BJ (cell line): ENCODE measurements around the gene SSBP3. TPM values are rescaled to one million over a fixed set of nuclear protein-coding genes. Genes with fewer than 3 reads are reported as not detected.
"Not testable (repeated sequence)": the region's sequence is repeated elsewhere in the genome, so short reads cannot be mapped to it uniquely, and the experiment has no call there.

Experiments
- CTCF ChIA-PET: fragments of 350-600 bp; formaldehyde crosslinking; extraction: SDS; loops from one replicate; lab custom pipeline; 2021; ENCODE audit warnings: antibody characterized with exemption, inconsistent platforms; lab: Yijun Ruan, JAX
- POLR2A ChIA-PET: fragments of 300-600 bp; sonication (Branson Sonifier 250); formaldehyde crosslinking; extraction: SDS; loops from one replicate; lab custom pipeline; 2021; ENCODE audit warnings: antibody characterized with exemption; lab: Charles Lee
- DNase-seq: peaks from one replicate; pipeline ENCODE4 v3.0.0-alpha.2; 2011; ENCODE audit warnings: low read depth
- H3K27me3 ChIP-seq: 2 replicates; pipeline ENCODE4 v1.6.0; 2011; ENCODE audit warnings: low read length; ENCODE audit not compliant: control insufficient read depth, insufficient read depth
- H3K36me3 ChIP-seq: 2 replicates; pipeline ENCODE4 v1.5.1; 2011; ENCODE audit warnings: low read length; ENCODE audit not compliant: control insufficient read depth, insufficient read depth
- H3K4me3 ChIP-seq: 2 replicates; pipeline ENCODE4 v1.5.1; 2011; ENCODE audit warnings: low read depth, mild to moderate bottlenecking, control low read depth, low read length
- CTCF ChIP-seq: IDR thresholded peaks from 2 replicates; pipeline ENCODE4 v1.5.1; 2011; ENCODE audit warnings: low read depth, mild to moderate bottlenecking, control low read depth, inconsistent platforms, low read length, moderate library complexity; ENCODE audit not compliant: insufficient read depth
- polyA plus RNA-seq: library from polyadenylated mRNA; depleted of rRNA; stranded (reverse); fragments of >200 nt; gene quantifications from 2 replicates; pipeline ENCODE4 v1.2.3, GENCODE V29; 2011

The SSBP3 gene
- polyA plus RNA-seq, 1 experiment: 25.9 TPM

DNA sequence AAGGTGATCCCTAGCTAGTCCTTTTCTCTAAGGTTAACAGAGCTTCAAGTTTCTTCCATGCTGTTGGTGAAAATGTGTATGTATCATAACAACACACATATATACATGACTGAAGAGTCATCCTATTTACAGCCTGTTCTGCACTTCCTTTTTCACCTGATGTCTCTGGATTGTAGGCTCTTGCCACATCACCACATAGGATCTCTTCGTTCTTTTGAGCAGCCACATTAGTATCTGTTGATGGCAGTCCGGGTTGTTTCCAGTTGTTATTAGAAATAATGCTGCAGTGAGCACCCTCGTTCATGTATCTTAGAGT, 186.5 kb downstream of the SSBP3 start:
- Histone ChIP-seq H3K27me3 (no peaks in the 10 kb centered on the region), H3K36me3 (peaks cover 28% of the 10 kb centered on the region), H3K4me3 (no peak overlapping the region)
- no peak for TF ChIP-seq CTCF
- DNase-seq: no peak
- ChIA-PET CTCF (interaction anchor here (1.1 to 2.5 kb wide), 2 partner anchors 13 to 269 kb away, joined by 5 to 15 read pairs; no protein-coding TSS in a partner anchor), POLR2A (no interaction called here)

DNA sequence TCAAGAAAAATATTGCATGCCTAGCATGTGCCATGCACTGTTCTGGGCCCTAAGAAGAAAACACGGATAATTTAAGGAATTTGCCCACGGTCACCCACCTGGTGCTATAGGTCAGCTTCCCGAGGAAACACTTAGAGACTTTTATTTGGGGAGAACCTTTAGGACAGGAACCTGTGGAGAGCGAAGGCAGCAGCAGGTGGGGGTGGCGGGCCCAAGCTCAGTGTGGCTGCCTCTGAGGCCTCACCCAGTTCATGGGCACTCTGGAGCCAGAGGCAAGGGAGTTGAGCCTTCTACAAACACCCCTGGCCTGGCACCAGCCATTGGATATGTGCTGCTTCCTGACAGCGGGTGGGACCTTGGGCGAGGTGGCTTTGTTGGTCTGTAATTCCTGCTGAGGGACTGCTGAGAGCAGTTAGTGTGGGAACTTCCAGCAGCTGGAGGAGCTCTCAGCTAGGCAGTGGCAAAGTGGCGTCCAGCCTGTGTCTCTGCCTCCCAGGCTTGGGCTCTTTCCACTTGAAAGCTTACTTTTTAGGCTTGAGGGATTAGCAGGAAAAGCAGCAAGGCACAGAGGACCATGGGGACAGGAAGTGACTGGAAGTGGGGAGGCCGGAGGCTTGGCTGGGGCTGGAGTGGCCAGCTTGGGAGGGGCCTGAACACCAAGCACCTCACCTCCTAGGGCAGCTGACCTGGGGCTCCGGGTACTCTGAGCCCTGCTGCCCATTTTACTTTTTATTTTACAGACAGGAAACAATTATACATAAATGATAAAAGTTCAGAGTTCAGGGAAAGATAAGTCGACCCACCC, 187.1 kb downstream of the SSBP3 start:
- TF ChIP-seq CTCF: no peak
- CTCF ChIA-PET: interaction anchor here (1.1 to 2.5 kb wide), 2 partner anchors 12 to 270 kb away, joined by 5 to 15 read pairs; no protein-coding TSS in a partner anchor
- Histone ChIP-seq H3K4me3 (no peak overlapping the region), H3K27me3 (no peaks in the 10 kb centered on the region), H3K36me3 (peaks cover 31% of the 10 kb centered on the region)
- POLR2A ChIA-PET: no interaction called here
- DNase-seq: no peak

DNA sequence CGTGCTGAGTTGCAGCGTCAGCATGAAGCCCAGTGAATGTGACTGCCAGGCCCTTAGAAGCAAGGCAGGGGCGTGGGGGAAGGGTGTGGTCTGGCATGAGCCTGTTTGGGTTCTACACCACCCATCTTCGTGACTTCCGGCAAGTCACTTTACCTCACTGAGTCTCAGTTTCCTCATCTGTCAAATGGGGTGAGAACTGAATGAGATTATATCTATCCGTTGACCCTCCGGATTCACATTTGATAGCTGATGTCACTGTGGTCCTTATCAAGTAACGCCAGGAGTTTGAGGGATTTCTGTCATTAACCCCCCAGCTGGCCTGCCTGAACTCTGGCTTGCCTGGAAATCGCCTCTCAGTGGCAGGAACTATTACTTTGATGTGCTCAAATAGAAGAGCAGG, 190.7 kb downstream of the SSBP3 start:
- ChIA-PET POLR2A (no interaction called here), CTCF (interaction anchor here (1.6 kb wide), 1 partner anchor 274 kb away, joined by 3 read pairs; no protein-coding TSS in a partner anchor)
- Histone ChIP-seq H3K36me3 (peaks cover 49% of the 10 kb centered on the region), H3K4me3 (no peak overlapping the region), H3K27me3 (no peaks in the 10 kb centered on the region)
- no peak for TF ChIP-seq CTCF
- no peak for DNase-seq

DNA sequence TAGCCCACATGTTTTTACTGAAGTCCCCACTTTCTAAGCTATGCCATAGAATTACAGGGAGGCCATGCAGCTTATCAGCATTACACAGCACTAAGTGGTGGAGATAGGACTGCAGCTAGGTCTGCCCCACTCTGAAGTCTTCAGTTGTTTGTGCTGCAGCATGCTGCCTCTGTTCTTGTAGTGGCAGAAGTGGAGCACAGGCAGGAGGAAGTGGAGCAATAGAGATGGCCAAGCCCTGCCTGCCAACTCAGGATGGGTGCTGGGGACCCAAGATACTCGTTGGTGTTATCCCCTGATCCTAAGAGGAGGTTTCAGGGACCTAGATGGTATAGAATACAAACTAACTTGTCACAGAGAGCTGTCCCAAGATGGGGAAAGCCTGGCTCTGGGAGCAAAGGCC, 193.3 kb downstream of the SSBP3 start:
- peaks cover 52% of the 10 kb centered on the region for H3K36me3 ChIP-seq
- no peak for TF ChIP-seq CTCF
- ChIA-PET POLR2A (no interaction called here), CTCF (interaction anchor here (1.4 to 1.8 kb wide), 2 partner anchors 131 to 277 kb away, joined by 4 read pairs; no protein-coding TSS in a partner anchor)
- no peak for DNase-seq
- H3K4me3 ChIP-seq: no peak overlapping the region
- H3K27me3 ChIP-seq: no peaks in the 10 kb centered on the region

GRCh38 chr1:54207896-54208295, 198.3 kb downstream of the SSBP3 start:
- H3K36me3 ChIP-seq: peaks cover 28% of the 10 kb centered on the region
- CTCF ChIA-PET: interaction anchor here (2.1 kb wide), 1 partner anchor 12 kb away, joined by 5 read pairs; no protein-coding TSS in a partner anchor

GRCh38 chr1:54207287-54207686, 198.9 kb downstream of the SSBP3 start:
- Histone ChIP-seq H3K27me3 (no peaks in the 10 kb centered on the region), H3K4me3 (no peak overlapping the region), H3K36me3 (peaks cover 22% of the 10 kb centered on the region)
- no peak for DNase-seq
- CTCF ChIA-PET: interaction anchor here (2.1 kb wide), 1 partner anchor 12 kb away, joined by 5 read pairs; no protein-coding TSS in a partner anchor
- no peak for TF ChIP-seq CTCF
- POLR2A ChIA-PET: no interaction called here

More at GRCh38 chr1:54207896-54208295, 198.3 kb downstream of the SSBP3 start:
- H3K27me3 ChIP-seq, POLR2A ChIA-PET, H3K4me3 ChIP-seq, DNase-seq: not testable (repeated sequence)
